HG03439 (cell line): ENCODE measurements around the gene PKP1.

Source experiments
- ATAC-seq: cut with Tn5 transposase; IDR thresholded peaks from one replicate; pipeline ENCODE4 v1.9.1; 2021; ENCODE audit warnings: mild to moderate bottlenecking, moderate library complexity; ENCODE audit not compliant: unreplicated experiment

PKP1 gene

DNA sequence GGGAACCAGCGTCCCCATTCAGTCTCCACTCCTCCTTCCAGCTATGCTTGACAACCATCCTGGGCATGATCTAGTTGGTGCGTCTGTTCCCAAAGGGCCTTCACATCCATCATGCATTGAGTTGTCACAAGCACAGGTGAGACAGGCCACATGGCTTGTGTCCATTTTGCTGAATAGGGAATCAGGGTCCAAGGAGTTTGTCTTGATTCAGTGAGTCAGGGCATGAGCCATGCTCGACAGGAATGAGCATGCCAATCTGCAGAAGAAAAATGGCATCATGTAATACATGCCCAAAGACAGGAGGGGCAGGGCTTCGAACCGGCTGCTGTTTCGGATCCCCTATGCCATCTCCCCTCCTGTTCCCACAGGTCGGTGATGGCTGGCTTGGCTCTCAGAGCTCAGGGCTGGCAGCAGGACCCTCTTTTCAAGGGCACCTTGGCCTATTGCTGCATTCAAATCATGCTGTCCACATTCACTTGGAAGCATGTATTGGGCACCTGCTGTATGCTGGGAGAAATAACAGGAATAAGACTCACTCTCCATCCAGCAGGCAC lies 44.5 kb downstream of the PKP1 start:
- no peak for ATAC-seq

DNA sequence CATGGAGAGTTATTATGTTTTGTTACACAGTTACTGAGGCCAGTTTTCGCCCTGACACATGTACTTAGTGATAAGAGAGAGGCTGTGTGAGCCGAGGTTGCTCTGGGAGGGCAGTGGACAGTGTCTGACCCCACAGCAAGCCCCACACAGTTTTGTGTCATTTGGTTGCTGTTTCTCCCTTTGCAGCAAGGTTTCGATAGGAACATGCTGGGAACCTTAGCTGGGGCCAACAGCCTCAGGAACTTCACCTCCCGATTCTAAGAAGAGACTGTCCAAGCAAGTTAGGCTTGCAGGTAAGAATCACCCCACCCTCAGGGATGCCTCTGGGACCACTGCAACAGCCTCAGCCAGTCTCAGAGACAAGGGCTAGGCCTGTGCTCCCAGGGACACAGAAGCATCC lies 45.3 kb downstream of the PKP1 start:
- no peak for ATAC-seq

- no peak for ATAC-seq
Measured at GRCh38 chr1:201329286-201329685, 46.0 kb downstream of the PKP1 start.

DNA sequence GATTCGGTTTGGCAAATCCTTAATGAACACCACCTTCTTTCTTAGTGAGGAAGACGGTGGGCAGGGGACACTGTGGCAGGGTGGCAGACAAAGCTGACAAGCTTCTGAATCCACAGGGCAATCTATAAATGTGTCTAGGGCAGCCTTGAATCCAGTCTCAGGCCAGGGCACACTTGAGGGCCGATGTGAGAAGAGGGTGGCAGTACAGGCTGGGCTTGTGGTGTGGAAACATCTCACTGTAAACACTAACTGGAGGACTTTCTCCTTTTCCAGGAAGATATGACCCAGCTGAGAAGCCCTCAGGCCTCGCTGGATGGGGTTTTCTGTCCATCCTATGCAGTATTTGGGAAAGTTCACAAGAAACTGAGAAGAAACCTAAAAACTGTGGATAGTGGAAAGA lies 46.5 kb downstream of the PKP1 start:
- no peak for ATAC-seq

GRCh38 chr1:201330541-201330940 lies 47.2 kb downstream of the PKP1 start:
- ATAC-seq, result no peak

DNA sequence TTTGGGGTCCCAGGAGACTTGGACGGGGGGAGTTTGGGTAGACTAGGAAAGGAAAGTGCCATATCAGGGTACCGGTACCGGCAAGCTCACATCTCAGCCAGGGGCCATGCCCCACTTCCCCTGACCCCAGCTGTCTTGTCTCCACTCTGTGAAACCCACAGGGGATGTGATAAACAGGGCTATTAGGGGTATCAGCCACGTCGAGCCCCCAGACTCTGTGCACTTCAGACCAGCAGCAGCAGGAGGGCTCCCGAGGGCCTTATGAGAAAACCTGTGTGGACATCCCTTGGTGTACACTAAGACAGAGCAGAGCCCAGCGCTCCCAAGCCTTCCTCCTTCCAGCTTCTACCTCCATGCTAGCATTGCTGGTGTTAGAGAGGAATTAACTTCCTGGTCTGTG lies 47.9 kb downstream of the PKP1 start:
- ATAC-seq, result no peak

DNA sequence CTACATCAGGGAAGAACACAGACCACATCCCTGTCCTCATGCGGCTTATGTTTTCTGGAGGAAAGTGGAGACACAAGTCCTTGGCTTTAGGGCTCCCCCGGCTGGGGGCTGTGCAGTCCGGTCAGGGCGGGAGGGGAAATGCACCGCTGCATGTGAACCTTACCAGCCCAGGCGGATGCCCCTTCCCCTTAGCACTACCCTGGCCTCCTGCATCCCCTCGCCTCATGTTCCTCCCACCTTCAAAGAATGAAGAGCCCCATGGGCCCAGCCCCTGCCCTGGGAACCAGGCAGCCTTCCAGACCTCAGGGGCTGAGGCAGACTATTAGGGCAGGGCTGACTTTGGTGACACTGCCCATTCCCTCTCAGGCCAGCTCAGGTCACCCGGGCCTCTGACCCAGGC lies 48.7 kb downstream of the PKP1 start:
- no peak for ATAC-seq

- ATAC-seq, result no peak
Measured at GRCh38 chr1:201332616-201333335, 49.5 kb downstream of the PKP1 start.

GRCh38 chr1:201334325-201335173 lies 51.2 kb downstream of the PKP1 start:
- ATAC-seq, result no peak

GRCh38 chr1:201335174-201335870 lies 52.0 kb downstream of the PKP1 start:
- ATAC-seq, result no peak

DNA sequence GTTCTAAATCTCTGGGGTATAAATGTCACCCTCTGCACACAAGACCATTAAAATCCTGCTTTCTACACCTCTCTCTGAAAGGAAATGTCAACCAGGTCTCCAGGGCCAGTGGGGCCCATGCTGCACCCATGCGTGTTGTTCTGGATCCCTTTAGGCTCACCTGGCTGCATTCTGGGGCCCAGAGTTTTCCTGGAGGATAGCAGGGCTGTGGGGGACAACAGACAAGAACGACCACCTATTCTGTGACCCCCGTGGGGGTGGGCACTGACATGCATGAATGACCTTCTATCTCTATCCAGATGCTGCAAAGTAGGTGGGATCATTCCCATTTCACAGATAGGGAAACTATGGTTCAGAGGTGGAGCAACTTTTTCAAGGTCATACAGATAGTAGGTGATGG lies 52.6 kb downstream of the PKP1 start:
- no peak for ATAC-seq

- ATAC-seq, result no peak
Measured at GRCh38 chr1:201336711-201337450, 53.6 kb downstream of the PKP1 start.

- no peak for ATAC-seq
Measured at GRCh38 chr1:201341377-201341776, 58.1 kb downstream of the PKP1 start.

DNA sequence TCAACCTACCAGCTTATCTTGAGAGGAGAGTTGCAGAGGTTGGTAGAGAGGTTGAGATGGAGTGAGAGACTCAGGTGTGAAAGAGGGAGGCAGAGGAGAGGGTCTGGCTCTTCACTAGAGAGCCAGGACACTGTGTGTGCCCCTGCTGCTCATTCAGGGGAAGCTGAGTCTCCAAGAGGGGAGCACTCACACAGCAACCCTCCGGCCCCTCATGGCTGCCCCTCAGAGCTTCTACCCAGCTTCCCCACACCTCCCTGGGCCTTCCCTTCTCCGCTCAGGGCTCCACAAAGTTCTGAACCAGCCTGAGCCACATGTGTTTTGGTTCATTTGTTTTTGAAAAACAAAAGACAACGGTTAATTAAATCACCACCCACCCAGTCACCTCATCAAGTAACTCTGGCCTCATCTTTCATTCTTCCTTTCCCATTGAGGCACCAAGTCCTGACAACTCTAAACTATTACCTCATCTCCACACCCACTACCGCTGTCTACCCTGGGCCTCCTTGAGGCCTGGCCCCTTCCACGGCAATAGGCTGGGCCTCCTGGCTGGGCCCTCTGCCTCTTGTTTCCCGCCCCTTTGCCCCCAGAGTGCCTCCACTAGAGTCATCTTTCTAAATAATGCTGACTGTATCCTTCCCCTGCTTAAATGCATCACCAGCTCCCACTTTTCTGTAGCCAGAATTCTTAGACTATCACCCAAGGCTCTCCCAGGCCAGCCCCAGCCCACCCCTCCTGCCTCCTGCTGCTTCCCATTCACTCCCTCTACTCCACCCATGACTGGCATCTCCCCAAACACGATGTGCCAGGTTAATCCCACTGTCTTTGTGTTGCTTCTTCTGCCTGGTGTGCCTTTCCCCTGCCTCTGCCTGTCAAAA lies 61.1 kb downstream of the PKP1 start:
- no peak for ATAC-seq

DNA sequence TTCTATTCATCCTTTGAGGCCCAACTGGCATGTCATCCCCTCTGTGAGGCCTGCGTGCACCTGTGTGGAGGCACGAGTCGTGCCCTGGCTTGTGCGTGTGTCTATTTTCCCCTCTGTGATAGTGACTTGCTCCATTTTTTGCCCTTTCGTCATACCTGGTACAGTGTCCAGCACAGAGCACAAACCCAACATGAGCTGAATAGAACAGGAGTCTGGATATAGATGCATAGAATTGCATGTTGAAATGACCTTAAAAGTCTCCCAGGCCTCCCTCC lies 61.7 kb downstream of the PKP1 start:
- ATAC-seq, result no peak

DNA sequence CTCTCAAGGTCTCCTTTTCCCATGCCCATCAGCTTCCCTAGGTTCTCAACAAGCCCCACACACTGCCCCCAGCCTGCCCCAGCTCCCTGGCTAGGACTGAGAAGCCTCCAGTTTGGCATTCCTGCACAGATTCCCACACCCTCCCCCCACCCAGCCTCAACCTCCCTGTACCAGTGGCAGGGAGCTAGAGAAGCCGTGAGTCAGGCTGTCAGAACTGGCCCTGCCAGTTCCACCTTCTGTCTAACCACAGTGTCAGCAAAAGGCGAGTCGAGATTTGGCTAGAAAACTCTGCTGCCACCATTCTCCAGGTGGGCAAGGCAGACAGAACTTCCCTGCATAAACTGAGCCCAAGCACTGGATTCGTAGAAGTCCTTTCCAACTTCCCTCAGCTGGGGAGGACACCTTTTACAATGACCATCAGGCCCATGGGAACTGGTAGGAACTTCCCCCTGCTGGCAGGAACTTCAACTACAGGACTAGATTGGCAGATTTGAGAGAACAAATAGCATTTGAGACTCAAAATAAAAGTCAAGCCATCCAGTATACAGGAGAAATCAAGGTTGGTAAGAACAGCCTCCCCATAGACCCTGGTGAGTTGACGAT lies 63.1 kb downstream of the PKP1 start:
- no peak for ATAC-seq

GRCh38 chr1:201346987-201347386 lies 63.7 kb downstream of the PKP1 start:
- no peak for ATAC-seq

DNA sequence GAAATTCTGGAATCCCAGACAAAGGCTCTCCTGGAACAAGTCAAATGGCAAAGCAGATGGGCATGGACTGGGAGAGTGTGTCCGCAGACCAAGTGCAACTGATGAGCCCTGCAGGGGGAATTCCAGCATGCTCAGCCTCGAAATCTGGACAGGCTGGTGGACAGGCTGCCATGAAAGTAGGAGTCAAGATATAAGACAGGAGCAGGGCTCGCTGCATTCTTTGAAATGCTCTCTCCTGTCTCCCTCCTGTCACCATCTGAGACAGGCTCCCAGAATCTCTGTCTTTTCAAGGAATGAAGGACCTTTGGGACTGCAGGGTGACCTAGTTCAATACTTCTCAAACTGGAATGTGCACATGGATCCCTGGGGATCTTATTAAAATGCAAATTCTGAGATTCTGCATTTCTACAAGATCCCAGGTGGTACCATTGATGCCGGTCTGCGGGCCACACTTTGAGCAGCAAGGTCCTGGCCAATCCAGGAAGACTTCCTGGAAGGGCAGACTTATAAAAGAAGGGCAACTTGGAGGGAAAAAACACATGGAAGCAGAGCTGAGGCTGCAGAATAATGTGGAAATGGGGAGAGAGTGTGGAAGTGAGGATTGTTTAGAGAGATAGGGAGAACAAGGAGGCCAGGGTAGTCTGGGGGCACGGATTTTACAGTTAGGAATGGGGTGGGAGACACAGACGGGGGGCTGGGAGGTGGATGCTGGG lies 64.3 kb downstream of the PKP1 start:
- no peak for ATAC-seq

DNA sequence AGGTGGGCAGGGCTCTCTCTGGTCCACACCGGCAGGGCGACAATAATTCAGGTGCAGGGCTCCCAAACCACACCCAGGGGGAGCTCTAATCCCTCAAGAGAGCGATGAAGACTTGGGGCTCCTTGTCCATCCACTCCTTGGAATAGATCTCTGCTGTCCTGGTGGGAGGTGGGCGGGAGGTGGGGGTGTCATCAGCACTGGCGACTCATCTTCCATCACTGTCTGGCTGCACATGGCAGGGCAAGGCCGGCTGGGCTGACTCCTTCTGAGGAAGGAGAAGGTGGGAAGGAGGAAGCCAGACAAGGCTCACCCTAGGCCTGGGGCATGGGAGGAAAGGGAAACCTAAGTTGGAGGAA lies 64.9 kb downstream of the PKP1 start:
- no peak for ATAC-seq
